Peyer's patch (tissue), 4 donors: ENCODE results near the gene EPHB2. TPM values are rescaled to one million over a fixed set of nuclear protein-coding genes. Genes with fewer than 3 reads are reported as not detected.

Experiments
- DNase-seq, 3 donors: peaks; one replicate each; pipeline ENCODE4 v3.0.0-alpha.2; 2017 to 2019
- H3K27ac ChIP-seq, 4 donors: fragments of 200-600 bp; sonication (generic); one replicate each; pipeline ENCODE4 v1.5.1; 2016 to 2019
- H3K27me3 ChIP-seq, 2 donors: fragments of 200-600 bp; sonication (generic); one replicate each; pipeline ENCODE4 v1.5.1; 2019
- H3K36me3 ChIP-seq, 3 donors: fragments of 200-600 bp; sonication (generic); one replicate each; pipeline ENCODE4 v1.5.1; 2016 to 2019
- H3K4me1 ChIP-seq, 4 donors: fragments of 200-600 bp; sonication (generic); one replicate each; pipeline ENCODE4 v1.5.1; 2016 to 2019
- H3K4me3 ChIP-seq, 4 donors: fragments of 200-600 bp; sonication (generic); 1 replicate in 3 of 4; 2 replicates in 1 of 4; pipeline ENCODE4 v1.5.1; 2016 to 2019; ENCODE audit warnings: mild to moderate bottlenecking in 1 of 4
- H3K9me3 ChIP-seq, 4 donors: fragments of 200-600 bp; sonication (generic); one replicate each; pipeline ENCODE4 v1.5.1; 2016 to 2019; ENCODE audit warnings: mild to moderate bottlenecking in 1 of 4
- POLR2A ChIP-seq, 2 donors: fragments of 450-650 bp; IDR thresholded peaks; one replicate each; pipeline ENCODE4 v1.5.1; 2017; ENCODE audit warnings: antibody characterized with exemption in 2 of 2, mild to moderate bottlenecking in 2 of 2, moderate library complexity in 2 of 2
- total RNA-seq, 4 donors: library from RNA; depleted of rRNA; stranded (reverse); fragments of >200 nt; gene quantifications; one replicate each; pipeline ENCODE4 v1.1.0, GENCODE V29; 2016
- TF ChIP-seq, protein P1 (sequence below), 6 experiments: fragments of 450-650 bp in 4 of 6; fragments of 200-600 bp in 2 of 6; sonication (generic) in 1 of 6; IDR thresholded peaks; one replicate each; pipeline ENCODE4 v1.5.1; 2017 to 2019; ENCODE audit warnings: antibody characterized with exemption in 6 of 6, mild to moderate bottlenecking in 3 of 6, moderate library complexity in 1 of 6

Gene EPHB2
- total RNA-seq, 4 donors from 2014 or later: 24.5 to 71.0 (median 53.9) TPM

DNA sequence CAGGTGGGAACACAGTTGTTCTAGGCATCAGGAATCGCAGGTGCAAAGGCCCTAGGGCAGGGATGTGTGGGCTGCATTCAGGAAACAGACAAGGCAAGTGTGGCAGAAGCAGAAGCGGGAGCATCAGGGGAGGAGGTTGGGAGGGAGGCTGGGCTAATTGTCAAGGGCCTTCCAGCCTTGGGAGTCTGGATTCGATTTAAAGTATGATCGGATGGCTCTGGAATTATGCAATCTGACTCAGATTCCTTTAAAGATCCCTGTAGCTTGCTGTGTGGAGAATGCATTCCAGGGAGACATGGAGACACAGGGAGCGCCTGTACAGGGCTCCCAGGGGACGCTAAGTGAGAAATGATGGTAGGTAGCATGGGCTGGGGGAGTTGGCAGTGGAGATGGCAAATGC, 175.6 kb downstream of the EPHB2 start:
- Histone ChIP-seq H3K36me3 (no peaks in the 10 kb centered on the region), H3K9me3 (no peaks in the 10 kb centered on the region), H3K4me1 (no peaks in the 10 kb centered on the region), H3K27me3 (no peaks in the 10 kb centered on the region), H3K27ac (no peak overlapping the region), H3K4me3 (no peak overlapping the region)
- no peak for TF ChIP-seq POLR2A (IDR thresholded peaks at IDR 0.05)
- TF ChIP-seq, protein P1, sequence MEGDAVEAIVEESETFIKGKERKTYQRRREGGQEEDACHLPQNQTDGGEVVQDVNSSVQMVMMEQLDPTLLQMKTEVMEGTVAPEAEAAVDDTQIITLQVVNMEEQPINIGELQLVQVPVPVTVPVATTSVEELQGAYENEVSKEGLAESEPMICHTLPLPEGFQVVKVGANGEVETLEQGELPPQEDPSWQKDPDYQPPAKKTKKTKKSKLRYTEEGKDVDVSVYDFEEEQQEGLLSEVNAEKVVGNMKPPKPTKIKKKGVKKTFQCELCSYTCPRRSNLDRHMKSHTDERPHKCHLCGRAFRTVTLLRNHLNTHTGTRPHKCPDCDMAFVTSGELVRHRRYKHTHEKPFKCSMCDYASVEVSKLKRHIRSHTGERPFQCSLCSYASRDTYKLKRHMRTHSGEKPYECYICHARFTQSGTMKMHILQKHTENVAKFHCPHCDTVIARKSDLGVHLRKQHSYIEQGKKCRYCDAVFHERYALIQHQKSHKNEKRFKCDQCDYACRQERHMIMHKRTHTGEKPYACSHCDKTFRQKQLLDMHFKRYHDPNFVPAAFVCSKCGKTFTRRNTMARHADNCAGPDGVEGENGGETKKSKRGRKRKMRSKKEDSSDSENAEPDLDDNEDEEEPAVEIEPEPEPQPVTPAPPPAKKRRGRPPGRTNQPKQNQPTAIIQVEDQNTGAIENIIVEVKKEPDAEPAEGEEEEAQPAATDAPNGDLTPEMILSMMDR (IDR thresholded peaks at IDR 0.05): no peak
- no peak for DNase-seq

DNA sequence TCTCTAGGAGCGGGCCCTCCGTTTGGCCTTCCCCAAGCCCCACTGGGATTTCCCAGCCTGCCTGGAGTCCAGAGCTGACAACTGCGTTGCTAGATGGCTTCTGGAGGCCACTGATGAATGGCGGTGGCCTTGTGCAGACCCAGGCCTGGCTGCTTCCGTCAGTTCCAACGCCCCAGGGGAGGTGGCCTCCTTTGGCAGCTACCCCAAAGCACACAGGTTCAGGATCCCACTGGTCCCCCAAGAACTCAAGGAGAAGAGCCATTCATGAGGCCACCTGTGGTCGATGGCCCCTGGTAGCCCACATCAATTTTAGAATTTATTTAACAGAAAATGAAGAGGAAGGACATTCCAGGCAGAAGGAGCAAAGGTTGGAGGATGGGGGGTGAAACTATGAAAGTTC, 176.9 kb downstream of the EPHB2 start:
- Histone ChIP-seq H3K4me1 (no peaks in the 10 kb centered on the region), H3K9me3 (no peaks in the 10 kb centered on the region), H3K4me3 (no peak overlapping the region), H3K27me3 (no peaks in the 10 kb centered on the region), H3K36me3 (no peaks in the 10 kb centered on the region), H3K27ac (no peak overlapping the region)
- TF ChIP-seq, protein P1 (IDR thresholded peaks at IDR 0.05): no peak
- TF ChIP-seq POLR2A (IDR thresholded peaks at IDR 0.05): no peak
- DNase-seq: no peak

- DNase-seq: no peak
- TF ChIP-seq, protein P1 (IDR thresholded peaks at IDR 0.05): no peak
- no peak for TF ChIP-seq POLR2A (IDR thresholded peaks at IDR 0.05)
- Histone ChIP-seq H3K4me1 (no peaks in the 10 kb centered on the region), H3K4me3 (no peak overlapping the region), H3K9me3 (no peaks in the 10 kb centered on the region), H3K27me3 (no peaks in the 10 kb centered on the region), H3K36me3 (peaks cover 0 to 8% (median 0%) of the 10 kb centered on the region in 3 donors), H3K27ac (no peak overlapping the region)
Observed at GRCh38 chr1:22888320-22889075, 177.9 kb downstream of the EPHB2 start.

GRCh38 chr1:22889213-22889827, 178.7 kb downstream of the EPHB2 start:
- Histone ChIP-seq H3K27ac (no peak overlapping the region), H3K4me3 (no peak overlapping the region), H3K4me1 (no peaks in the 10 kb centered on the region), H3K9me3 (no peaks in the 10 kb centered on the region), H3K27me3 (no peaks in the 10 kb centered on the region), H3K36me3 (peaks cover 0 to 15% (median 0%) of the 10 kb centered on the region in 3 donors)
- no peak for DNase-seq
- TF ChIP-seq, protein P1 (IDR thresholded peaks at IDR 0.05): peak; percentile 37 to 77 (median 65)
- TF ChIP-seq POLR2A (IDR thresholded peaks at IDR 0.05): no peak

- Histone ChIP-seq H3K9me3 (no peaks in the 10 kb centered on the region), H3K27me3 (no peaks in the 10 kb centered on the region), H3K36me3 (peaks cover 0 to 20% (median 0%) of the 10 kb centered on the region in 3 donors), H3K4me1 (no peaks in the 10 kb centered on the region), H3K4me3 (no peak overlapping the region), H3K27ac (no peak overlapping the region)
- TF ChIP-seq POLR2A (IDR thresholded peaks at IDR 0.05): no peak
- TF ChIP-seq, protein P1 (IDR thresholded peaks at IDR 0.05): no peak
- no peak for DNase-seq
Observed at GRCh38 chr1:22892789-22893188, 182.2 kb downstream of the EPHB2 start.
